Neuron (in vitro differentiated cells): ENCODE results near the gene NECAB3.
"Not testable (repeated sequence)": the region's sequence is repeated elsewhere in the genome, so short reads cannot be mapped to it uniquely, and the experiment has no call there.

Experiments
- H2AFZ ChIP-seq: one replicate; pipeline ENCODE4 v1.6.1; 2013; ENCODE audit warnings: low read depth, mild to moderate bottlenecking, inconsistent platforms, low read length, moderate library complexity
- H3K27me3 ChIP-seq: one replicate; pipeline ENCODE4 v1.6.1; 2013; ENCODE audit warnings: low read length; ENCODE audit not compliant: insufficient read depth
- H3K36me3 ChIP-seq: one replicate; pipeline ENCODE4 v1.6.1; 2013; ENCODE audit warnings: low read length; ENCODE audit not compliant: insufficient read depth
- H3K4me1 ChIP-seq: one replicate; pipeline ENCODE4 v1.6.1; 2013; ENCODE audit warnings: low read length; ENCODE audit not compliant: insufficient read depth
- H3K4me3 ChIP-seq: 2 replicates; pipeline ENCODE4 v1.5.1; 2013; ENCODE audit warnings: mild to moderate bottlenecking, low read length, moderate library complexity
- H3K9me3 ChIP-seq: one replicate; pipeline ENCODE4 v1.6.1; 2013; ENCODE audit warnings: low read length

The NECAB3 gene

DNA sequence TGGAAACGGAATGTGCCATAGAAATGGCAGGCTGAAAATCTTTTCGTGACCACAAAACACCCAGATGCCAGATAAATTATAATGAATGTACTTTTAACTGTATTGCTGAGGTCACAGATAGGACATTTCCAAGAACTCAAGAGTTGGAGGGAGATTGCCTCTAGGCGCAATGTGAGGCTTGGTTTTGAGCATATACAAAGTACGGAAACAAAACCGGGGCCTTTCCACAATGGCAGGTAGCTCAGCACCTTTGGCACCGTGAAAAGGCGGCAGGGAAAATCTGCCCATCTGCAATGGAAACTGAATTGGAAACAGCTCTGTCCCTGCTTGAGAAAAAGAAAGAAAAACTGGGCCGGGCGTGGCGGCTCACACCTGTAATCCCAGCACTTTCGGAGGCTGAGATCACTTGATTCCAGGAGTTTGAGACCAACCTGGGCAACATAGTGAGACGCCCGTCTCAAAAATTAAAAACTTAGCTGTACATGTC is 22.6 kb downstream of the NECAB3 start:
- Histone ChIP-seq H3K36me3 (peaks cover 7% of the 10 kb centered on the region), H3K27me3 (no peaks in the 10 kb centered on the region), H3K9me3 (no peaks in the 10 kb centered on the region), H3K4me1 (peaks cover 3% of the 10 kb centered on the region), H3K4me3 (no peak overlapping the region), H2AFZ (no peak overlapping the region)

- Histone ChIP-seq H3K27me3 (no peaks in the 10 kb centered on the region), H3K36me3 (peaks cover 7% of the 10 kb centered on the region), H2AFZ (no peak overlapping the region), H3K9me3 (no peaks in the 10 kb centered on the region), H3K4me1 (peaks cover 3% of the 10 kb centered on the region), H3K4me3 (no peak overlapping the region)
Observed at GRCh38 chr20:33650753-33651561, 23.3 kb downstream of the NECAB3 start.

DNA sequence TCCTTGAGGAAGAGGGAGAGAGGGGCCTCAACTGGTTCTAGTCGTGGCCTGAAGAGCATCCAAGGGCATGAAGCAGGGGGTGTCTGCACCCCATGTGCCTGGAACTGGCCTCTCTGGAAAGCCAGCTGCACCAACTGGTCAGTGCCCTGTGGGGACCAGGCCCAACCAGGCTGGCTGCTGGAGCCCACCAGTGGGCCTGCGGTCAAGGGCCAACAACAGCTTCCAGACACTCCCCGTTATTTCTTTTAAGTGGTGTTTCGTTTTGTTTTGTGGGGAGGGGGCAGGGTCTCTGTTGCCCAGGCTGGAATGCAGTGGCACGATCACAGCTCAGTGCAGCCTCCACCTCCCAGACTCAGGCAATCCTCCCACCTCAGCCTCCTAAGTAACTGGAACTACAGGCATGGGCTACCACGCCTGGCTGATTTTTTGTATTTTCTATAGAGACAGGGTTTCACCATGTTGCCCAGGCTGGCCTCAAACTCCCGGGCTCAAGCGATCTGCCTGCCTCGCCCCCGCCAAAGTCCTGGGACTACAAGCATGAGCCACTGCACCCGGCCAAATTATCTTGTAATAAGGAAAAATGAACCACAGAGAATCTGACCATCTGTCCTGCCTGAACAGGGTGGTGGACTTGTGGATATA is 24.0 kb downstream of the NECAB3 start:
- no peak overlapping the region for H2AFZ ChIP-seq
- H3K27me3 ChIP-seq, result no peaks in the 10 kb centered on the region
- H3K4me1 ChIP-seq, result peaks cover 3% of the 10 kb centered on the region
- H3K4me3 ChIP-seq, result no peak overlapping the region
- peaks cover 11% of the 10 kb centered on the region for H3K36me3 ChIP-seq
- no peaks in the 10 kb centered on the region for H3K9me3 ChIP-seq

- Histone ChIP-seq H3K4me3 (no peak overlapping the region), H3K36me3 (peaks cover 21% of the 10 kb centered on the region), H3K4me1 (peaks cover 3% of the 10 kb centered on the region), H2AFZ (no peak overlapping the region), H3K9me3 (no peaks in the 10 kb centered on the region), H3K27me3 (no peaks in the 10 kb centered on the region)
Observed at GRCh38 chr20:33649201-33649681, 25.0 kb downstream of the NECAB3 start.

DNA sequence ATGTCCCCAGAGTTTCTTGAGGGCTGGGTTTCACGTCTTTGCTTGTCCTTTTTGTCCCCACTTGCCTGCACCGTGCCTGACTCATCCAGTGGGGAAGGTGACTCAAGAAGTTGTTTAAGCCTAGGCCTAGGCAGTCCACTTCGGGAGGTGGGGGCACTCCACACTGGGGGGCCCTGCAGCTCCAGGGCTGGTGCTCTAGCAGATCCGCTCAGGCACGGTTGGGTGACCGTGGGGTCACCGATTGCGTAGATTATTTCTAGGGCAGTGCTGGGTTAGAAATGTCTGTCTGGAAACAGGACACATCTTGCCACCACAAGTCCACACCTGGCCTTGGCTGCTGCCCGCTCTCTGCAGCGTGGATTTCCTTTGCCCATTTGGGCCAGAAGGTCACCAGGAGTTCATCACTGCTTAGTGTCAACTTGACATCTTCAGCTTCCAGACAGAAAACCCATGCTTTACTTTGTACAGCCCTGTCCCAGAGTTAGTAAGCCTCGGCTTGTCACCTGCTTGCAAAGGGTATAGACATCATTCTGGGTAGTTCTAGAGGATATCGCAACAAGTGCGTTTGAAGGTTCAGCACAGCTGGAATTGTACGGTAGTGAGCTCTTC is 25.7 kb downstream of the NECAB3 start:
- peaks cover 3% of the 10 kb centered on the region for H3K4me1 ChIP-seq
- H3K27me3 ChIP-seq, result no peaks in the 10 kb centered on the region
- H3K36me3 ChIP-seq, result peaks cover 26% of the 10 kb centered on the region
- H2AFZ ChIP-seq, result no peak overlapping the region
- no peaks in the 10 kb centered on the region for H3K9me3 ChIP-seq
- H3K4me3 ChIP-seq, result no peak overlapping the region

DNA sequence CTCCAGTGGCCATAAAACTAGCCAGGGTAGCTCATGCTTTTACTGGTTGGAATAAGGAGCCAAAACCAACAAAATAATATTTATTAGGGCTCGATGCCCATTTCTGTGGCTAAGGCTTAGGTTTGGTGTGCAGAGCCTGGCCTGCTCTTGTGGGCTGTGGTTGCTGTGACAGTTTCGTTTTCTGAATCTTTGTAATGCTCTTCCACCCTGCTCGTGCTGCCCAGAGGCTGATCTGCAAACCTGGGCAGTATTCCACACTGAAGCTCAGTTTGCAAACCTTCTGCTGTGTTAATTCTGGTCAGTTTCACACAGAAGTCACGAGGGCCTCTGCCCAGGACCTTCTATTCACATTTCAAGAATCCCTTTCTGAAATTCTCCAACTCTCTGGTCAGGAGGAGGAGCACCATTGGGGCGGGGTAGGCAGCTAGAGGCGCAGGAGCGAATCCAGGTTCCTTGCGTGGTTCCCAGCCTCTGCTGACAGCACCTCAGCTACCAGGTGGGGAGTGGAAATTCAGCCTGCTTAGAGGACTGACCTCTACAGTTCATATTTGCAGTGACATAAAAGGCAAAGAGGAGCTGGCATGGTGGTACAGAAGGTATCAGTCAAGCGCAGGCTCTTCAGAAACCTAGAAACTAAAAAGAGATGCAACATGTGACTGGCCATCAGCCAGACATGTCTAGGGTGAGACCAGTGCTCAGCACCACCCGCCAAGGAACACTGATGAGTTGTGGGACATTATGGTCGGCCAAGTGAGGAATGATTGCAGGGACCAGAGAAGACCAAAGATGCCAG is 26.4 kb downstream of the NECAB3 start:
- Histone ChIP-seq H3K4me3 (no peak overlapping the region), H3K27me3 (no peaks in the 10 kb centered on the region), H3K36me3 (peaks cover 26% of the 10 kb centered on the region), H3K4me1 (peaks cover 3% of the 10 kb centered on the region), H2AFZ (no peak overlapping the region), H3K9me3 (no peaks in the 10 kb centered on the region)

GRCh38 chr20:33646959-33647602 is 27.1 kb downstream of the NECAB3 start:
- H3K27me3 ChIP-seq, H3K4me3 ChIP-seq, H3K9me3 ChIP-seq, H2AFZ ChIP-seq, H3K4me1 ChIP-seq: not testable (repeated sequence)
- peaks cover 29% of the 10 kb centered on the region for H3K36me3 ChIP-seq

DNA sequence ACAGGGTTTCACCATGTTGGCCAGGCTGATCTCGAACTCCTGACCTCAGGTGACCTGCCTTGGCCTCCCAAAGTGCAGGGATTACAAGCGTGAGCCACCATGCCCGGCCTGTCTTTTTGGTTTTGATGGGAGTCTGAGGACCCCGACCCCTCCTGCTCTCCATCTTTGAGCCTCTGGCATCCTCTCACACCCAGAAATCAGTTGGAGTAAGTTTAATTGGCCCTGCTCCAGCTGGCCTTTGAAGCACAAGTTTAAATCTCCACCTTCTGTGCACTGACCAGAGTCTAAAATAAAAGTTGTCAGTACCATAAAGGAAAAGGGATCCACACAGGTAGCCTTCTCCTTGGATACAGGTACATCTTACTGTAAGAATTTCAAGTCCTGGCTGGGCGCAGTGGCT is 28.0 kb downstream of the NECAB3 start:
- no peaks in the 10 kb centered on the region for H3K9me3 ChIP-seq
- peaks cover 37% of the 10 kb centered on the region for H3K36me3 ChIP-seq
- no peak overlapping the region for H3K4me3 ChIP-seq
- no peak overlapping the region for H2AFZ ChIP-seq
- no peaks in the 10 kb centered on the region for H3K27me3 ChIP-seq
- peaks cover 3% of the 10 kb centered on the region for H3K4me1 ChIP-seq

DNA sequence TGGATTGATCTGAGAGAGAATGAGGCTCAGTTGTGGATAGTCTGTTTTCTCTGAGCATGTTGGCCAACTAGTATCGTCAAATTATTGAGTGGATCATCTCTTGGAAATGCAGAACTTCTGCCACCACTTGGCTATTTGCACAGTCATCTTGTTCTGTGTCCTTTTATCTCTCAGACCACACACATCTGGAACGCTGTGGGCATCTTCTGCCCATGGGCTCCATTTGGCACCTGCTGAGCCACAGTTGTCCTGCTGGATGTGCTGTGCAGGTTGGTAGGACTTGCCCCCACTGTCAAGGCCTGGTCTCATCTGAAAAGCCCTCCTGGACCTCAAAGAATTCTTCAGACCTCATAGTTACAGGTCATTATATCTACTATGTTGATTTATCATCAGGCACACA is 28.8 kb downstream of the NECAB3 start:
- H3K27me3 ChIP-seq, result no peaks in the 10 kb centered on the region
- no peak overlapping the region for H3K4me3 ChIP-seq
- no peak overlapping the region for H2AFZ ChIP-seq
- H3K4me1 ChIP-seq, result peaks cover 3% of the 10 kb centered on the region
- no peaks in the 10 kb centered on the region for H3K9me3 ChIP-seq
- H3K36me3 ChIP-seq, result peaks cover 39% of the 10 kb centered on the region

GRCh38 chr20:33645072-33645358 is 29.2 kb downstream of the NECAB3 start:
- Histone ChIP-seq H3K9me3 (no peaks in the 10 kb centered on the region), H3K4me1 (peaks cover 3% of the 10 kb centered on the region), H3K4me3 (no peak overlapping the region), H2AFZ (no peak overlapping the region), H3K36me3 (peaks cover 42% of the 10 kb centered on the region), H3K27me3 (no peaks in the 10 kb centered on the region)

DNA sequence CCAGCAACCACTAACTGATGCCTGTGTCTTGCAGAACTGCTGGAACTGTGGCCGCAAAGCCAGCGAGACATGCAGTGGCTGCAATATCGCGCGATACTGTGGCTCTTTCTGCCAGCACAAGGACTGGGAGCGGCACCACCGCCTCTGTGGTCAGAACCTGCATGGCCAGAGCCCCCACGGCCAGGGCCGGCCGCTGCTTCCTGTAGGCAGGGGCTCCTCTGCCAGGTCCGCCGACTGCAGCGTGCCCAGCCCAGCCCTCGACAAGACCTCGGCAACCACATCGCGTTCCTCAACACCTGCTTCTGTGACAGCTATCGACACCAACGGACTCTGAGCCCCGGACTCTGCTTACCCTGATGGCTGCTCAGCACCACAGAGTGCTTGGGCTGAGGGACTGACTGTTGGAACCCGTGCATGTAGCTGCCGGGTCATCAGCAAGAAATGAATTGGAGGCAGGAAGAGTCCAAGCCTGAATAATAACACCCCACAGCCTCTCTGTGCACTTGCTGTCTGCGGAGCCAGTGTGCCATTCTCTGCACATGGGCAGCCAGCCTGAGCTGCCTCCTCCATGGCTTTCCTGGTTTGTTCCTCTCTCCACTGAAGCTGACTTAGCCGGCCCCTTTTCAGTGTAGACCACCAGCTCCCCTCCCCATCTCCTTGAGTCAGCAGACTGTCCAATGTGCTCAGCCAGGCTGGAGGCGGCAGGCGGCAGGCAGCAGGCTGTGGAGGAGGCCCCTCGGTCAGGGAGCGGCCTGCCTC is 29.7 kb downstream of the NECAB3 start:
- H3K4me3 ChIP-seq, result no peak overlapping the region
- peaks cover 45% of the 10 kb centered on the region for H3K36me3 ChIP-seq
- H3K9me3 ChIP-seq, result no peaks in the 10 kb centered on the region
- H2AFZ ChIP-seq, result no peak overlapping the region
- no peaks in the 10 kb centered on the region for H3K27me3 ChIP-seq
- peaks cover 3% of the 10 kb centered on the region for H3K4me1 ChIP-seq

DNA sequence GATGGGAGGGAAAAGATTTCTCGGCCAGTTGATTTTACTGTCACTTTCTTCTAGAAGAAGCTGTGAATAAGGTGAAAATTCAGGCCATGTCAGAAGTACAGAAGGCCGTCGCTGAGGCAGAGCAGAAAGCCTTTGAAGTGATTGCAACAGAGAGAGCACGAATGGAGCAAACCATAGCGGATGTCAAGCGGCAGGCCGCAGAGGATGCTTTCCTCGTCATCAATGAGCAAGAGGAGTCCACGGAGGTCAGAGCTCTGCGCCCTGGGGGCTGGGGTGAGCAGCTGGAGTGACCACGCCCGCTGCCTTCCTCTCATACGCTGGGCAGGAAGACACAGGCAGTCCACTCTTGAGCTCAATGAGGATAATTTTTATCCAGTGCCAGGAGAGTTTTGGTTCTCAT is 33.9 kb downstream of the NECAB3 start:
- no peak overlapping the region for H2AFZ ChIP-seq
- H3K4me3 ChIP-seq, result no peak overlapping the region
- H3K36me3 ChIP-seq, result peaks cover 57% of the 10 kb centered on the region
- no peaks in the 10 kb centered on the region for H3K27me3 ChIP-seq
- no peaks in the 10 kb centered on the region for H3K4me1 ChIP-seq
- H3K9me3 ChIP-seq, result no peaks in the 10 kb centered on the region
